Ovary (tissue), 9 donors: ENCODE results near the gene HECW1. TPM values are rescaled to one million over a fixed set of nuclear protein-coding genes. Genes with fewer than 3 reads are reported as not detected.

Experiments used
- DNase-seq, 5 donors: peaks; one replicate each; pipeline ENCODE4 v3.0.0-alpha.2; 2019 to 2020
- H3K27ac ChIP-seq, 2 donors: fragments of 200-600 bp; one replicate each; pipeline versions ENCODE4 v1.5.1 to v1.8.0; 2019 to 2022
- H3K27me3 ChIP-seq: fragments of 200-600 bp; one replicate; pipeline ENCODE4 v1.8.0; 2022
- H3K36me3 ChIP-seq: fragments of 200-600 bp; sonication (generic); one replicate; pipeline ENCODE4 v1.5.1; 2019
- H3K4me1 ChIP-seq: one replicate; pipeline ENCODE4 v1.8.1; 2013; ENCODE audit warnings: mild to moderate bottlenecking, moderate library complexity; ENCODE audit not compliant: insufficient read depth
- H3K4me3 ChIP-seq: fragments of 200-600 bp; sonication (generic); one replicate; pipeline ENCODE4 v1.5.1; 2017
- H3K9me3 ChIP-seq, 2 donors: fragments of 200-600 bp in 1 of 2; sonication (generic) in 1 of 2; one replicate each; pipeline versions ENCODE4 v1.5.1 to v1.8.1; 2013 to 2019; ENCODE audit warnings: mild to moderate bottlenecking in 1 of 2, moderate library complexity in 1 of 2
- EP300 ChIP-seq: sonication (generic); formaldehyde crosslinking; IDR thresholded peaks from one replicate; pipeline ENCODE4 v1.6.1; 2017; ENCODE audit warnings: antibody characterized with exemption
- POLR2A ChIP-seq: fragments of 450-650 bp; IDR thresholded peaks from one replicate; pipeline ENCODE4 v1.6.1; 2017; ENCODE audit warnings: antibody characterized with exemption, mild to moderate bottlenecking, moderate library complexity
- WGBS, 3 donors: extraction: QIAGEN DNeasy Blood & Tissue Kit in 1 of 3; methylation state at CpG; one replicate each; pipeline versions ENCODE4 v1.1.5 to v1.1.7; 2013 to 2017; 5-methylcytosine and 5-hydroxymethylcytosine counted together
- intact Hi-C, 4 donors: fragments of 100-400 bp; cut with DNase I; formaldehyde crosslinking; loops; one replicate each; pipeline versions ENCODE4 v1.11.0 to v1.15.1; 2022 to 2023
- polyA plus RNA-seq, 2 donors: library from polyadenylated mRNA; stranded (reverse); fragments of 200-250 nt in 1 of 2; fragments of 350-450 nt in 1 of 2; fragmentation: Illumina TruSeq in 1 of 2; extraction: RNeasy Lipid Tissue Mini Kit (QIAGEN cat#74804) in 1 of 2; gene quantifications; one replicate each; pipeline ENCODE4 v1.2.3, GENCODE V29; 2013 to 2014
- total RNA-seq, 7 donors: library from RNA; depleted of rRNA in 2 of 7; stranded (reverse); fragments of >200 nt in 2 of 7; fragmentation: NEBNext Ultra II Directional in 3 of 7; extraction: Animal tissue kit (Norgen Biotek cat#: 25700) in 3 of 7; gene quantifications; one replicate each; pipeline versions ENCODE4 v1.1.0 to v1.2.4, GENCODE V29; 2016 to 2023
- TF ChIP-seq, protein P1 (sequence below), 3 donors: fragments of 450-650 bp in 2 of 3; fragments of 200-600 bp in 1 of 3; IDR thresholded peaks; one replicate each; pipeline versions ENCODE4 v1.5.1 to v1.8.0; 2016 to 2022; ENCODE audit warnings: antibody characterized with exemption in 3 of 3, mild to moderate bottlenecking in 1 of 3
- donor health status: DM: no; HTN: no; CAD: no; lungs with moderate emphysema.
- donor health status: DM: no; HTN: no; CAD: no.
- donor health status: Bipolar disorder and iron deficiency.
- donor health status: DM: yes; HTN: yes; CAD: no.
- donor health status: DM: no; HTN: no; CAD: no.
- donor health status: DM: yes; HTN: yes; CAD: no.

HECW1 gene
- total and polyA plus RNA-seq, 9 donors = 0.31 to 6.4 (median 1.8) TPM; not detected in 1

DNA sequence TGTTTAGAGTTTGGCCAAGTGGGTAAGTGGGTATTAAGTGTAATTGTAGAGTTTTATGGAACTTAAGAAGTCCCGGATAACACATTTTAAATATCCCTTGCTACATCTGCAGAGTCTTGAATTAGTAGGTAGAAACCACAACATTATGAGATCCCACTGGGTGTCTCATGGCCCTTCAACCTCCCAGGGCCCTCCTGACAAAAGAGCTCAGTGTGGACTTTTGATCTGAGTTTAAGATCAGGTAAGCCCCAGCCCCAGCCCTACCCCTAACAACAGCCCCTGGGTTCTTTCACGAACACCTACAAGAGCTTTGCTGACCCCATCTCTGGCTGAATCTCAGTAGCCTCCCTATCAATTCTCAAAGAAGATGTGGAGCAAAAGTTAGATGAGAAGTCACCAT, 405.0 kb downstream of the HECW1 start:
- Histone ChIP-seq H3K9me3 (no peaks in the 10 kb centered on the region), H3K27ac (no peak overlapping the region), H3K4me3 (no peak overlapping the region), H3K36me3 (no peaks in the 10 kb centered on the region), H3K4me1 (no peaks in the 10 kb centered on the region), H3K27me3 (no peaks in the 10 kb centered on the region)
- intact Hi-C loops = no loop called here
- DNase-seq = no peak
- TF ChIP-seq EP300 = no peak
- TF ChIP-seq, protein P1, sequence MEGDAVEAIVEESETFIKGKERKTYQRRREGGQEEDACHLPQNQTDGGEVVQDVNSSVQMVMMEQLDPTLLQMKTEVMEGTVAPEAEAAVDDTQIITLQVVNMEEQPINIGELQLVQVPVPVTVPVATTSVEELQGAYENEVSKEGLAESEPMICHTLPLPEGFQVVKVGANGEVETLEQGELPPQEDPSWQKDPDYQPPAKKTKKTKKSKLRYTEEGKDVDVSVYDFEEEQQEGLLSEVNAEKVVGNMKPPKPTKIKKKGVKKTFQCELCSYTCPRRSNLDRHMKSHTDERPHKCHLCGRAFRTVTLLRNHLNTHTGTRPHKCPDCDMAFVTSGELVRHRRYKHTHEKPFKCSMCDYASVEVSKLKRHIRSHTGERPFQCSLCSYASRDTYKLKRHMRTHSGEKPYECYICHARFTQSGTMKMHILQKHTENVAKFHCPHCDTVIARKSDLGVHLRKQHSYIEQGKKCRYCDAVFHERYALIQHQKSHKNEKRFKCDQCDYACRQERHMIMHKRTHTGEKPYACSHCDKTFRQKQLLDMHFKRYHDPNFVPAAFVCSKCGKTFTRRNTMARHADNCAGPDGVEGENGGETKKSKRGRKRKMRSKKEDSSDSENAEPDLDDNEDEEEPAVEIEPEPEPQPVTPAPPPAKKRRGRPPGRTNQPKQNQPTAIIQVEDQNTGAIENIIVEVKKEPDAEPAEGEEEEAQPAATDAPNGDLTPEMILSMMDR (IDR thresholded peaks at IDR 0.05) = no peak
- 62 to 88% (median 71%) methylated on average over 2 of the region's 2 CpGs for WGBS, 3 donors

DNA sequence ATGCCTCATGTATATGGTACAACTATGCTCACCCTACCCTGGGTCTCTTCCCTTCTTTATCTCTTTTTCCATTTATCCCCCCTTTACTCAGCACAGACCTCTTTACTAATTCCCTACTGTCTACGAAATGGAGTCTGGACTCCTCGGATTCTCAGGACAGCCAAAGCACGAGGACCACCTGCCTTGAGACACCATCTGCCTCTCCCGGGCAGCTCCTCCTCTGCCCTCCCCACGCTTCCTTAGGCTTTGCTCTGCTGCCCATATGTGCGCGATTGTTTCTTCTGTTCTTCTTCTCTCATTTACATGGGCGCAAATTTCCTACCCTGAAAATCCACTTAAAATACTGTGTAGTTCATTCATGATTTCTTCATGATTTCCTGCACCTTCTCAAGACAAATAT, 407.8 kb downstream of the HECW1 start:
- Histone ChIP-seq H3K27ac (no peak overlapping the region), H3K27me3 (no peaks in the 10 kb centered on the region), H3K4me1 (no peaks in the 10 kb centered on the region), H3K36me3 (no peaks in the 10 kb centered on the region), H3K9me3 (no peaks in the 10 kb centered on the region), H3K4me3 (no peak overlapping the region)
- TF ChIP-seq POLR2A (no peak), EP300 (no peak)
- TF ChIP-seq, protein P1 (IDR thresholded peaks at IDR 0.05) = no peak
- WGBS, 3 donors = 85 to 90% (median 85%) methylated on average over 8 of the region's 8 CpGs
- DNase-seq = no peak
- intact Hi-C loops = no loop called here

DNA sequence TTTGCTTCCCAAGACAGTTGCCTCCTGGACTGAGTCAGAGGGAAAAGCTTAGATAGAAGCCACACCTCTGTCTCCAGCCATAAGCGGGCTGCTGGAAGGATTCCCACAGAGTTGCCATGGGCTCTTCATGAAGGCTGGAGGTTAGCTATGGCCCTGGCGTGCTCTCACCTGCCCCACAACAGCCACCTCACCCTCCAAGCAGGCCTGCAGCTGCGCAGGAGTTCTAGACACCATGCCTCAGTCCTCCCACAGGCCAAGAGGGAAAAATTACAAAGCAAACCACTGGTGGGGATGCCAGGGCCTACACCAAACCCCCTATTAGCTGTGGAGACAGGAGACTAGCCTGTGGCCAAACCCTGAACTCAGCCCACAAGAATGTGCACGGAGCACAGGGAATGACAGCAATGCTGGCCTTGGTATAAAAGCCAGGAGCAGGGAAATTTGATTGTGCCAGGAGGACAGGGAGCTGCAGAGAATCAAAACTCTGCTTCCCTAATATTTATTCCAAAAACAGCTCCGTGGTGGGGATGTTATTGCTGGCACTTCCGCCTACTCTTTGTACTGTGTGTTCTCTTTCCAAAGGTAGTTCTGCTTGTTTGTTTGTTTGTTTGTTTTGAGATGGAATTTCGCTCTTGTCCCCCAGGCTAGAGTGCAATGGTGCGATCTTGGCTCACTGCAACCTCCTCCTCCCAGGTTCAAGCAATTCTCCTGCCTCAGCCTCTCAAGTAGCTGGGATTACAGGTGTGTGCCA, 410.1 kb downstream of the HECW1 start:
- no peaks in the 10 kb centered on the region for H3K36me3 ChIP-seq

DNA sequence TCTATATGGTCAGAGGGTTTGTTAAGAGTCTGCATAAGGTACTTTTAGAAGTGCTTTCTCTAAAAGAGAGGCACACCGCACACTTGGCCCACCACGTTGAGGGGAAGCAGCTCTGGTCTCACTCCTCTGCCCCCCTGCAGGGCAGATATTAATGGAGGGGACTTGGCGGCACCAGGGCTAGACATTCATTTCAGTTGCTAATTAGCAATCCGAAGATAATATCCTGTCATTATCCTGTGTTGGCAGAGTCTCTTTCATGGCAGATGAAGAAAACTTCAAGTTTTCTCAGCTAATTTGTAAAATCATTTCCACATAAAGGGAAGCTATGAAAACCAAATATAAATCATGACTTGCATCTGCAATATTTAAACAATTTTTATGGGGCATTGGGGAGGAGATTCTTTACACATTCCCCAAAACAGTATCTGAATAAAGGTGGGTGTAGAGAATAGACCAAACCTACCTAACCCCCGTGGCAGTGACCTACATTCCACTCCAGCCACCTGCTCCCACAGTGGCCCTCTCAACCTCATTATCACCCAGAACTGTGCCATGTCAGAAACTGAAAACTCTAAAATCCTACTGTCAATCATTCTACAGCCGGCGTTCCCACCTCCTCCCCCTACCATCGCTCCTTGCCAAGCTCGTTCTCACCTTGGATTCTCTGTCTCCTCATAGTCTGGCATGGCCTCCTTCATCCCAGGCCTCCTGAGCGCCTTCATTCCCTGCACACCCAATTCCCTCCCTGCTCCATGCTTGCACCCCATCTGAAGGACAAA, 416.3 kb downstream of the HECW1 start:
- DNase-seq = no peak
- no peaks in the 10 kb centered on the region for H3K9me3 ChIP-seq
- TF ChIP-seq POLR2A = no peak
- 84 to 91% (median 86%) methylated on average over 10 of the region's 10 CpGs for WGBS, 3 donors
- H3K27me3 ChIP-seq = no peaks in the 10 kb centered on the region
- no peaks in the 10 kb centered on the region for H3K36me3 ChIP-seq
- H3K4me1 ChIP-seq = no peaks in the 10 kb centered on the region
- no peak overlapping the region for H3K4me3 ChIP-seq
- intact Hi-C loops = no loop called here
- H3K27ac ChIP-seq = no peak overlapping the region

More for the DNA sequence above, 410.1 kb downstream of the HECW1 start:
- Histone ChIP-seq H3K27me3 (no peaks in the 10 kb centered on the region), H3K4me1 (no peaks in the 10 kb centered on the region), H3K4me3 (no peak overlapping the region), H3K9me3 (no peaks in the 10 kb centered on the region), H3K27ac (no peak overlapping the region)
- DNase-seq = no peak
- intact Hi-C loops = no loop called here
- TF ChIP-seq POLR2A (no peak), EP300 (no peak)
- TF ChIP-seq, protein P1 (IDR thresholded peaks at IDR 0.05) = no peak
- WGBS, 3 donors = 71 to 76% (median 74%) methylated on average over 8 of the region's 8 CpGs
